Fibroblast of peridontal ligament (primary cell): ENCODE results near the gene DLX2.

Experiments
- DNase-seq: peaks from one replicate; pipeline ENCODE4 v3.0.0-alpha.2; 2010; ENCODE audit errors: extremely low read depth

Gene DLX2

DNA sequence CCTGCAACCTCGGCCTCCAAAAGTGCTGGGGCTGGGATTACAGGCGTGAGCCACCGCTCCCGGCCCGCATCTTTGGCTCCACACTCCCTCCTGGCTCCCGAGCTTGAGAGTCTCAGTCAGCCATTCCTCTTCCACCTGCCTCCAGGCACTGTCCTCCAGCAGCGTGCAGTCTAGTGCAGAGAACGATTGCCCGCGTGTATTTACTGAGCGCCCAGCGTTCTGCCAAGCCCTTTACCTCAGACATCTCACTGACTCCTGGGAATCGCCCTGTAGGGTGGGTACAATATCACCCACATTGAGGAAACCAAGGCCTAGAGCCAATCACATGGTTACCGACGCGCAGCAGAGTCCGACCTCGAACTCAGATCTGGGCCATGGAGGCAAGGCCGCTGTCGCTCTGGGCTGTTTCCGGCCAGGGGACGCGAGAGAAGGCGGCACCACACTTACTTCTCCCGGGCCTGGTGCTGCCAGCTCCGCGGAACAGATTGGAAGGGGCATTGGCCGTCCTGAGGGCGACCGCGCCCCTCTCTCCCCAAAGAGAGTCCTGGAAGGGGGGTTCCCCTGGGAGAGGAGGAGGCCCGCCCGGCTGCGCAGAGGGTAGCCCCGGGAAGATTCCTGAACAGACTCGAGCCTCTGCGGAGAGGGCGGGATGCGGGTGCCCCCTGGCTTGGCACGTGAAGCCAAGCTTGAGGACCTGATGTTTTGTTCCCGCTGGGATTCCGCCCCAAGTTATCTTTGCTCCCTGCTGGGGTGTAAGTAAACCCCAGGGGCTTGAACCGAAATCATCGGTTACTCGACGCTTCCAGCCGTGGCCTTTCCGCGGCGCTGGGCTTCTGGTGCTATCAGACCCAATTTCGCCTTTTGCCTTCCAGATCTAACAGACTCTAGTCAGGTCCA lies 5.2 kb upstream of the DLX2 start:
- no peak for DNase-seq

DNA sequence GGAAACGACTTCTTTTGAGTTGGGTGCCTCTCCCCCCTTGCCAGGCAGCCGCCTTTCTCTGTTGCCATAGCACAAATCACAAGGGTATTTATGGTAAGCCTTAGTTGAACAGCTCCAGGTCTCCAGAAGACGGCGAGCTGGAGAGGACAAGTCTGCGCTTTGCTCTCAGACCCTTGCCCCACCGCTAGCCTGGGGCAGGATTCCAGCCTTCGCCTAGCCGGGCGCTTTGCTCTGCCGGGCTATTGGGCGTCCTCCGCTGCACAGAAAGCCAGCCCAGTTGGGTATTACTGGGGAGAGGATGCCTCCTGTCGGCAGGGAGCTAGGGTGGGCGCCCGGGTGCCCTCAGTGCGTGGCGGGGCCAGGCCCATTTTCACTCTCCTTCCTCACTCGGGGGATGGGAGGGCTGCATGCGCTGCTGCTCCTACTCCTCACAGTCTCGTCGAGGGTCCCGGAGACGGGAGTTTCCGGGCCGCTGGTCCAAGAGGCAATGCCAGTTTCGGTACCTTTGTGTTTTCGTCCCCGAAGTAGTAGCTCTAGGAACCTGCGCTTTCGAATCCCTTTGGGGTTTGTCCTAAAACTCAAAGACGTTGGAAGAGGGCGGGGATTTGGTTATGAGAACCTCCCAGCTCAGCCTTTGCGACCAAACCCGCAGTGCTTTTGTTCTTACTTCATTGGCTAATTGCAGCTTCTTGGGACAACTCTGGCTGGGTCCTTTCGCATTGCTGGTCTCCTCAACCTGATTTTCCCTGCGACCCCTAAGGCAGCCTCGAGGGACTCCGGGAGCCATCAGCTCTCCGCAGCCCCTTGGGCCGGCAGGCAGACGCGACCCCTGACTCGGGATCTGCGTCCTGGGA lies 3.6 kb upstream of the DLX2 start:
- DNase-seq, result peak; percentile 66

GRCh38 chr2:172105471-172106107 lies 2.9 kb upstream of the DLX2 start:
- peak; percentile 21 for DNase-seq

- DNase-seq, result peak; percentile 91
These were observed 972 bp upstream of the DLX2 start for GRCh38 chr2:172103471-172104272.

- DNase-seq, result peak; percentile 51
These were observed 794 bp downstream of the DLX2 start for GRCh38 chr2:172101821-172102390.

DNA sequence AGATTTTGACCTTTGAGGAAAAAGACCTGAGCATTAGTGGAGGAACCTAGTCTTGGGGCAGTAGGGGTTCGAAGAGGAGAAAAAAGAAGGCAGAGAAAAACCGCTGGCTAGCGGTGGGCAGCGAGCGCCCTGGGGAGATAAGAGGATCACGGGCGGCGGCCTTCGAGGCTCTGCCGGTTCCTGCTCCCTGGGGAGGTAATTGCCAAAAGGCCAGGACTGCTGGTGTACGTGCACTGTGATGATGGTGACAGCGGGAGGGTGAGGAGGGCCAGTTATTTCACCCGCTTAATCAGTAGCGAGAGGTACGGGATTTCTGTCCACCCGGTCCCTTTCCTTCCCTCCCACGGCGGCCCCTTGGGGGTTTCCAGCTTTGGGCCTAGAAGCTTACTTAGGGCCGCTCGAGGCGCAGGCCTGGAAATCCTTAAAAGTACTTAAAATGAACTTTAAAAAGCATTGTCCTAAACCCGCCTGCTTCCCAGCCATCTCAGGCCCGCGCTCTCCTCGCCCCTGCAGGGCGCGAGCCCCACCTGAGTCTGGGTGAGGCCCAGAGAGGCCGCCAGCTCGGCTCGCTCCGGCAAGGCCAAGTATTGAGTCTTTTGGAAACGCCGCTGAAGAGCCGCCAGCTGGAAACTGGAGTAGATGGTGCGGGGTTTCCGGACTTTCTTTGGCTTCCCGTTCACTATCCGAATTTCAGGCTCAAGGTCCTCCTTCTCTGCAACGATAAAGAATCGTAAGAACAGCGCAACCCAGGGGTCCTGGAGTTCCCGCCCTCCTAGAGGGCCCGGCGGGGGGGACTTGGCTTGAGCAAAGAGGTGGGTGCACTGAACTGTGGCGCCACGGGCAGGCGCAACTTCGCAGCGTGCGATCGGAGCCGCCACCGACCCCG lies 1.5 kb downstream of the DLX2 start:
- DNase-seq, result peak; percentile 59

DNA sequence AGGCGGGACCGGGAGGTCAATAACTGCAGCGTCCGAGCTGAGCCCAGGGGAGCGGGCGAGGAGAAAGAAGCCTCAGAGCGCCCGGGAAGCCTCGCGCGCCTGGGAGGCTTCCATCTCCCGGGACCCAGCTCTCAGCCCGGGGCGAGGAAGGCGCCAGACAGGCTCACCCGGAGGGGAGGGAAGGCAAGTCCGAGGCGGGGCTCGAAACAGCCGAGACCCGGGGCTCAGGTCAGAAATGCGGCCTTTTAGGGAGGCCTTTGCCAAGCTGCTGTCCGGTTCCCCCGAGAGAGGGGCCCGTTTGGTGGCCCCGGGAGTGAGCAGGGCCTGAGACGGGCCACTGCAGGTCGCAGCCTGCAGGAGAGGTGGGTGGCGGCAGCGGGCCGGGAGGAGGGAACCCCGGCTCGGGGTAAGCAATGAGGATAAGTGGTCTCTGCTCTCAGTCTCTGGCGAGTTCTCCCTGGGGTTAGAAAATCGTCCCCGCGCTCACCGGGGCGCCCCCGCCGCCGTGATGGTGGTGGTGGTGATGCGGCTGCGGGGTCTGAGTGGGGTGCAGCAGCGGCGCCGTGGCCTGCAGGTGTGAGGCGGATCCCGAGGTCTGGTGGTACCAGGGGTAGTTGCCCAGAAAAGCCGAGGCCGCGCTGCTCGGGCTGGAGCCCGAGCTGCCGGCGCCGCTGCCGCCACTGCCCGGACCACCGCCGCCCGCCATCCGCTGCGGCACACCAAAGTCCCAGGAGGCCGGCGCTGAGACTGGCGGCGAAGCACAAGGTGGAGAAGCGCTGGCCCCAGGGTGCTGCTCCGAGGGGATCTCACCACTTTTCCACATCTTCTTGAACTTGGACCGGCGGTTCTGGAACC lies 2.4 kb downstream of the DLX2 start:
- DNase-seq, result peak; percentile 8

DNA sequence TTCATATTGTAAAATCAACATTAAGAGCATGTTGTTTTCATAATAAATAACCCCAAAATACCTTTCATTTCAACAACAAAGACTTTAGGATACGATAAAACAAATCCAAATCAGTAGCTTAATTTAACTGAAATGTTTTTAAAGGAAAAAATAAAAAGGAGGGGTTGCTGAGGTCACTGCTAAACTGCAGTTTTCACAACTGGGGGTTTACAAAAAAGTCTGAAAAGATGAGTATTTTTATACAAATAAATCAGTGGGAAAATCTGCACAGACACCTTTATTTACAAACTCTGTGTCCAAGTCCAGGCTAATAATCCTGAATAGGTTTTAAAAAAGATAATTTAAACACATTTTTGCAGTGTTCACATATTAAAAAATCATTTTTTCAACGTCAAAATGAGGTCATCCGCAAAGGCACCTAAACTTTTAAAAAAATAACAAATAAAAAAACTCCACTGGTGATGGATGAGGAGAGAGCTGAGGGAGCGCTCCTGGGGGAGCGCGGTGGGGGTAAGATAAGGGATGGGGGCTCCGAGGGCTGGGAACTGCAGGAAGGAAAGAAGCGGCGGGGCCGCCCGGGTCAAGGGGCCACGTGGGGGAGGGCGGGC lies 3.1 kb downstream of the DLX2 start:
- DNase-seq, result no peak

DNA sequence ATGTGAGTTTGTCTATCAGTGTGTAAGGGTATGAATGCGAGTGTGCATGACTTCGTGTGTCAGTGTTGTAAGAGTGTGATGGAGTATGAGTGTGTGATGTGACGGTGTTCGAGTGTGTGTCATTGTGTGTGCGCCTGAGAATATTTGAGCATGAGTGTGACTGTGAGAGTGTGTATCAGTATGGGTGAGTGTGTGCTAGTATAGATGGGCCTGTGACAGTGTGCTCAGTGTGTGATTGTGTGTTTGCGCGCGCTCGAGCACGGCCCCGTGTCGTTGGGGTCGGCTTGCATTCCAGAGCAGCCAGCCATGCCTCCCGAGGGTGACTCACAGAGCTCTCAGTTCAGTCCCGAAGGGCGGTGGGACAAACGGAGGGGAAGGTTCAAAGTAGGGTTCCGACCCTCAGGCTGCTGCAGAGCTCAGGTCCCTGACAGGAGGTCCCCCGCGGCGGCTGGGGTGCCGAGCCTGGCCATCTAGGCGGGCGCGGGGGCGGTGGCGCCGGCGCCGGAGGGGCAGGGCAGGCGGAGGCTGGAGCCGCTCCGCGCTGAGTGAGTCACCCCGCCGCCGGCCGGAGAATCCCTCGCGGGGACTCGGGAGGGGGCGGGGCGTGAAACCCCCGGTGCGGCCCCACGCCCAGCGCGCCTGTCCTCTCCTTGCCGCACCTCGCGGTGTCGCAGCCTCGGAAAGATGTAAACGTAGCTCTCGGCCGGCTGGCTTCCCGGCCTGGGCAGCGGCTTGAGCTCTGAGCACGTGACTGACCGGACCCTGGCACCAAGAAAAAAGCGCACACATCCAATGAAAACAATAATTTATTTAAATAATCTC lies 3.8 kb downstream of the DLX2 start:
- peak; percentile 73 for DNase-seq

- peak; percentile 42 for DNase-seq
These were observed 4.4 kb downstream of the DLX2 start for GRCh38 chr2:172098287-172098649.

DNA sequence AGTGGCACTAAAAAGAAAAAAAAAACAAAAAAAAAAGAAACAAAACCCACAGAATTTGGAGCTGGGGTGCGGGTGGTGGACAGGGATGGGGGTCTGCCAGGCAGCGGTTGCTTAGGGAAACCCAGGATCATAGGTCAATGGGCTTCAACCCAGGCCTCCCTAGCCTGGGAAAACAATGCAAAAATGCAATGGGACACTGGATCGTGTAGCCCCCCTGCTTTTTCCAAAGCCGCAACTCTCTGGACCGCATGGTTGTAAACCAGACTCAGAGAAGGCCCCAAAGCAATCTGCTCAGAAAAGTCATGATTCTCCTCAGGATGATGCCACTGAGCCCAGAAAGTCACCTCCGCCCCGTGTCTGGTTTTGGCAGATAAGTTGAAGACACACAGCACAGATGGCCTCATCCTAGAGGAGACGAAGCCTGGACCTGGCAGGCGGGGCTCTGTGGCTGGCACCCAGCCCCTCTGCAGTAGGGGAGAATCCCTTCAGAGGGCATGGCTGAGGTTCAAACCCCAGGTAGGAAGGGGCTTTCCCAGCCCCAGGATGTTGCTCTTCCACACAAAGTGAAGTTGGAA lies 5.1 kb downstream of the DLX2 start:
- DNase-seq, result peak; percentile 74

DNA sequence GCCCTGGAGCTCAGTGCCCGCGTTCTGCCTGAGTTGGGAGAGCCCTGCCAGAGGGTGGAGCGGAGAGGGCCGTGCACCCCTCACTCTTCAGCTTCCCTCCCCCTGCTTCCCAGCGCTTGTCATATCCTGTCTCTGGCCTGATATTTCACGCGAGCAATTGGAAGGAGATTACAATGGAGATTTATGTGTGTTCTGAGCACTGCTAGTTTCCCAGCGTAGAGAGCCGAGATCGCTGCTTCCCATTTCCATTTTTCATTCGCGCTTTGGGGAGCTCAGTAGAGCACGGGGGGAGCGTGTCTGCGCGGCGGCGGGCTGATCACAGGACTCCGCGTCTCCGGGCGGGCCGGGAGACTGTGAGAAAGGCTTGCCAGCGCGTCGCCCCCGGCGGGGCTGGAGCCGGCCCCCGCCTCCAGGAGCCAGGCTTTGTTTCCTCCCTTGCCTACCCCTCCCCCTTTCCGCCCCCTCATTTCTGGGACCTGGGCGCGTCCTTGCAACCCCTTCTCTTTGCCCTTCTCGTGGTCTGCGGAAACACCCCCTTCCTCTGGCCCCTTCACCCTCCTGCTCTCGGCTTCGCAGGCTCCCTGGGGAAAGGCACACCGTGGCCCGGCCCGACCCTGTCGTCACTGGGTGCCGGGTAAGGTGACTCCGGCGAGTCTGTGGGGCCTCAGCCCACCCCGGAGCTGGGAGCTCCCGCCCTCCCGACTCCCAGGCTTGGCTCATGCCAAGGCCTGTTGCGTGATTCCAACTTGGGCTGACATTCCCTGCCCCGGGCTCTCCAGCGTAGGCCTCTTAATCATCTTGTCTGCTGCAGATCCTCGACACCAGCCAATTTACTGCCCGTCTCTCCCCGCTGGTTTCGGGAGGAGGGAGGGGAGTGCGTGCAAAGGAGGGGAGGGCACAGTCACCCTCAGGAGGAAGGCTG lies 5.8 kb downstream of the DLX2 start:
- DNase-seq, result peak; percentile 95

GRCh38 chr2:172095905-172096625 lies 6.6 kb downstream of the DLX2 start:
- peak; percentile 68 for DNase-seq

- DNase-seq, result peak; percentile 96
These were observed 7.4 kb downstream of the DLX2 start for GRCh38 chr2:172095146-172095904.
